AG04449 (cell line): ENCODE measurements around the gene LEP.

Experiments used
- CTCF ChIA-PET: fragments of 350-600 bp; formaldehyde crosslinking; extraction: SDS; loops from one replicate; lab custom pipeline; 2021; ENCODE audit warnings: antibody characterized with exemption; lab: Yijun Ruan, JAX
- POLR2A ChIA-PET: fragments of 400-600, 350-600 bp; formaldehyde crosslinking; extraction: SDS; loops from one replicate; lab custom pipeline; 2020; ENCODE audit warnings: antibody characterized with exemption, inconsistent platforms; lab: Yijun Ruan, JAX
- DNase-seq: peaks from one replicate; pipeline ENCODE4 v3.0.0-alpha.2; 2010; ENCODE audit warnings: low read depth, low spot score
- H3K4me3 ChIP-seq: 2 replicates; pipeline ENCODE4 v1.5.1; 2011; ENCODE audit warnings: low read depth, mild to moderate bottlenecking, control low read depth, low read length
- TF ChIP-seq, protein P1 (sequence below): IDR thresholded peaks from one replicate; pipeline ENCODE4 v1.5.1; 2011; ENCODE audit warnings: mild to moderate bottlenecking, moderate library complexity, low read length, control low read depth, inconsistent platforms; ENCODE audit not compliant: insufficient read depth; ENCODE audit errors: missing control alignments

The LEP gene

GRCh38 chr7:128267595-128267924 is 26.5 kb downstream of the LEP start:
- peak overlapping the region; percentile 35 for H3K4me3 ChIP-seq
- no peak for DNase-seq
- TF ChIP-seq, protein P1, sequence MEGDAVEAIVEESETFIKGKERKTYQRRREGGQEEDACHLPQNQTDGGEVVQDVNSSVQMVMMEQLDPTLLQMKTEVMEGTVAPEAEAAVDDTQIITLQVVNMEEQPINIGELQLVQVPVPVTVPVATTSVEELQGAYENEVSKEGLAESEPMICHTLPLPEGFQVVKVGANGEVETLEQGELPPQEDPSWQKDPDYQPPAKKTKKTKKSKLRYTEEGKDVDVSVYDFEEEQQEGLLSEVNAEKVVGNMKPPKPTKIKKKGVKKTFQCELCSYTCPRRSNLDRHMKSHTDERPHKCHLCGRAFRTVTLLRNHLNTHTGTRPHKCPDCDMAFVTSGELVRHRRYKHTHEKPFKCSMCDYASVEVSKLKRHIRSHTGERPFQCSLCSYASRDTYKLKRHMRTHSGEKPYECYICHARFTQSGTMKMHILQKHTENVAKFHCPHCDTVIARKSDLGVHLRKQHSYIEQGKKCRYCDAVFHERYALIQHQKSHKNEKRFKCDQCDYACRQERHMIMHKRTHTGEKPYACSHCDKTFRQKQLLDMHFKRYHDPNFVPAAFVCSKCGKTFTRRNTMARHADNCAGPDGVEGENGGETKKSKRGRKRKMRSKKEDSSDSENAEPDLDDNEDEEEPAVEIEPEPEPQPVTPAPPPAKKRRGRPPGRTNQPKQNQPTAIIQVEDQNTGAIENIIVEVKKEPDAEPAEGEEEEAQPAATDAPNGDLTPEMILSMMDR = no peak
- CTCF ChIA-PET = interaction anchor here (0.9 to 1.3 kb wide), 4 partner anchors 12 to 55 kb away, joined by 3 to 4 read pairs (median 4); no protein-coding TSS in a partner anchor
- POLR2A ChIA-PET = no interaction called here

DNA sequence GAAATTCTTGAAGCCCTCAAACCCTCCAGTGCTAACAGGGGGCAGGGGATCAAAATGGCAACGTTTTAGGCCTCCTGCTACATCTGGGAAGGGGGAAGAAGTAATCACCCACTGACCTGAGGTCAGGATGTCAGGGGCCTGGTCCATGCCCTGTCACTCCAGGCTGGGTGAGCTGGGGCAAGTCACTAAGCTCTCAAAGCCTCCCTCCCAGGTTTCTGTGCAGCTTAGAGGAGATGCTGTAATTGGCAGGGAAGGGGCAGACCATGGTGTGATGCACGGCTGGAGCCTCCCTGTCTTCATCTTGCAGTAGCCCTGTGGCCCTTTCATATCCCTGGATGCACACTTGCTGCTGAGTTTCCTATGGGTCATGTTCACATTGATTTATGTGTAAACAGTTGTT is 27.2 kb downstream of the LEP start:
- POLR2A ChIA-PET = no interaction called here
- no peak for DNase-seq
- H3K4me3 ChIP-seq = no peak overlapping the region
- TF ChIP-seq, protein P1 = no peak
- CTCF ChIA-PET = interaction anchor here (0.6 kb wide), 1 partner anchor 391 kb away, joined by 3 read pairs; no protein-coding TSS in a partner anchor

GRCh38 chr7:128270826-128271272 is 29.8 kb downstream of the LEP start:
- no peak for DNase-seq
- H3K4me3 ChIP-seq = no peak overlapping the region
- ChIA-PET CTCF (interaction anchor here (0.8 to 0.9 kb wide), 2 partner anchors 34 to 51 kb away, joined by 3 read pairs; no protein-coding TSS in a partner anchor), POLR2A (no interaction called here)
- TF ChIP-seq, protein P1 = peak; percentile 26

GRCh38 chr7:128271471-128271941 is 30.4 kb downstream of the LEP start:
- ChIA-PET POLR2A (no interaction called here), CTCF (interaction anchor here (0.8 kb wide), 1 partner anchor 35 kb away, joined by 3 read pairs; no protein-coding TSS in a partner anchor)
- peak overlapping the region; percentile 30 for H3K4me3 ChIP-seq
- TF ChIP-seq, protein P1 = no peak
- DNase-seq = no peak

GRCh38 chr7:128271942-128272481 is 30.9 kb downstream of the LEP start:
- DNase-seq = no peak
- TF ChIP-seq, protein P1 = no peak
- ChIA-PET POLR2A (no interaction called here), CTCF (no interaction called here)
- peak overlapping the region; percentile 30 for H3K4me3 ChIP-seq

GRCh38 chr7:128274246-128274883 is 33.3 kb downstream of the LEP start:
- POLR2A ChIA-PET = interaction anchor here (0.6 kb wide), 1 partner anchor 69 kb away, joined by 4 read pairs; the partner anchor contains the start of gene RBM28
- CTCF ChIA-PET = no interaction called here
- no peak for DNase-seq
- TF ChIP-seq, protein P1 = no peak
- no peak overlapping the region for H3K4me3 ChIP-seq
